ENCODE data around the gene ASIC2.

ASIC2 gene

GRCh38 chr17:33220036-33220435 lies 73.1 kb downstream of the ASIC2 start (continued):
- no peak for TF ChIP-seq ZNF664 (tag by site-specific recombination; IDR thresholded peaks at IDR 0.05)
- no peak for TF ChIP-seq ZFP3 (tag by site-specific recombination; IDR thresholded peaks at IDR 0.05; ENCODE audit: low read depth)
- TF ChIP-seq ZNF555 (tag by site-specific recombination; conservative IDR thresholded peaks at IDR 0.05): no peak
- TF ChIP-seq ZNF830 (tag by site-specific recombination; IDR thresholded peaks at IDR 0.05; ENCODE audit: low read depth): no peak
- TF ChIP-seq ELK4 (IDR thresholded peaks at IDR 0.05; ENCODE audit: borderline replicate concordance, low read depth, low read length): no peak
- no peak for TF ChIP-seq SCRT1 (tag by site-specific recombination; IDR thresholded peaks at IDR 0.05; ENCODE audit: borderline replicate concordance)
- no peak for TF ChIP-seq ZNF629 (tag by site-specific recombination; IDR thresholded peaks at IDR 0.05)
- TF ChIP-seq KLF1 (tag by site-specific recombination; IDR thresholded peaks at IDR 0.05): no peak
- TF ChIP-seq ZBTB8A (tag by site-specific recombination; IDR thresholded peaks at IDR 0.05): no peak
- TF ChIP-seq ZNF223 (tag by site-specific recombination; IDR thresholded peaks at IDR 0.05): no peak
- no peak for TF ChIP-seq ZNF354C (tag by site-specific recombination; IDR thresholded peaks at IDR 0.05; ENCODE audit: borderline replicate concordance, low read depth)

- no peaks in the 10 kb centered on the region for H3K4me1 ChIP-seq (ENCODE audit: control insufficient read depth, insufficient read depth, low read length)
- no peak overlapping the region for H3K4me3 ChIP-seq (ENCODE audit: low read depth, low read length)
- CTCF ChIA-PET: interaction anchor here (1.2 kb wide), 1 partner anchor 18 kb away, joined by 3 read pairs; no protein-coding TSS in a partner anchor
- H3K27ac ChIP-seq (ENCODE audit: extremely low read depth, low read depth, low read length): no peak overlapping the region
- H3K36me3 ChIP-seq (ENCODE audit: control insufficient read depth in 2 of 2, insufficient read depth in 1 of 2, low read length in 2 of 2): no peaks in the 10 kb centered on the region
- POLR2A ChIA-PET: no interaction called here
- no peak for TF ChIP-seq ZNF266 (tag by site-specific recombination; IDR thresholded peaks at IDR 0.05; ENCODE audit: low read depth)
- no peak for TF ChIP-seq ZNF221 (tag by site-specific recombination; IDR thresholded peaks at IDR 0.05; ENCODE audit: borderline replicate concordance)
- no peak for TF ChIP-seq ZNF37A (tag by site-specific recombination; IDR thresholded peaks at IDR 0.05)
- TF ChIP-seq ZNF112 (tag by site-specific recombination; IDR thresholded peaks at IDR 0.05): no peak
- TF ChIP-seq ZNF132 (tag by site-specific recombination; IDR thresholded peaks at IDR 0.05; ENCODE audit: borderline replicate concordance): no peak
- TF ChIP-seq ZNF292 (tag by site-specific recombination; IDR thresholded peaks at IDR 0.05; ENCODE audit: borderline replicate concordance, low read depth): no peak
- no peak for TF ChIP-seq ZNF747 (tag by site-specific recombination; IDR thresholded peaks at IDR 0.05)
- TF ChIP-seq SALL2 (tag by site-specific recombination; IDR thresholded peaks at IDR 0.05; ENCODE audit: borderline replicate concordance): no peak
- TF ChIP-seq ZBTB44 (tag by site-specific recombination; IDR thresholded peaks at IDR 0.05): no peak
- no peak for TF ChIP-seq GLI4 (tag by site-specific recombination; IDR thresholded peaks at IDR 0.05)
- TF ChIP-seq ZNF155 (tag by site-specific recombination; IDR thresholded peaks at IDR 0.05): no peak
- no peak for TF ChIP-seq IKZF3 (tag by site-specific recombination; IDR thresholded peaks at IDR 0.05)
- TF ChIP-seq ZNF677 (tag by site-specific recombination; IDR thresholded peaks at IDR 0.05): no peak
- no peak for TF ChIP-seq GFI1B (tag by site-specific recombination; IDR thresholded peaks at IDR 0.05)
- TF ChIP-seq ZNF585B (tag by site-specific recombination; IDR thresholded peaks at IDR 0.05): no peak
- no peak for TF ChIP-seq ZNF514 (tag by site-specific recombination; IDR thresholded peaks at IDR 0.05)
- no peak for TF ChIP-seq ZXDB (tag by site-specific recombination; IDR thresholded peaks at IDR 0.05)
- no peak for TF ChIP-seq ZNF610 (tag by site-specific recombination; IDR thresholded peaks at IDR 0.05; ENCODE audit: borderline replicate concordance)
- TF ChIP-seq ZNF473 (tag by site-specific recombination; IDR thresholded peaks at IDR 0.05): no peak
- no peak for TF ChIP-seq PRDM10 (tag by site-specific recombination; IDR thresholded peaks at IDR 0.05)
- no peaks in the 10 kb centered on the region for H3K9me3 ChIP-seq (ENCODE audit: control insufficient read depth, insufficient read depth, low read depth, low read length)
These were observed 74.1 kb downstream of the ASIC2 start for GRCh38 chr17:33218698-33219601.
